ENCODE measurements around the gene SORCS3.

- TF ChIP-seq CTCF (IDR thresholded peaks at IDR 0.05; ENCODE audit: low read length) (no peak), EZH2 (optimal IDR thresholded peaks at IDR 0.05; ENCODE audit: low read depth, low read length) (no peak), EZH2phosphoT487 (IDR thresholded peaks at IDR 0.05; ENCODE audit: low read length) (no peak)
Observed at GRCh38 chr10:104591441-104591840, 49.6 kb upstream of the SORCS3 start.

All from MM.1S (cell line).